ENCODE measurements around the gene CXCR4. TPM values are rescaled to one million over a fixed set of nuclear protein-coding genes. Genes with fewer than 3 reads are reported as not detected.

The CXCR4 gene
- total RNA-seq, 3 donors from 2014 or later (not counting 1 experiment from before 2014, with no cell fraction given) = 582 to 848 (median 741) TPM

DNA sequence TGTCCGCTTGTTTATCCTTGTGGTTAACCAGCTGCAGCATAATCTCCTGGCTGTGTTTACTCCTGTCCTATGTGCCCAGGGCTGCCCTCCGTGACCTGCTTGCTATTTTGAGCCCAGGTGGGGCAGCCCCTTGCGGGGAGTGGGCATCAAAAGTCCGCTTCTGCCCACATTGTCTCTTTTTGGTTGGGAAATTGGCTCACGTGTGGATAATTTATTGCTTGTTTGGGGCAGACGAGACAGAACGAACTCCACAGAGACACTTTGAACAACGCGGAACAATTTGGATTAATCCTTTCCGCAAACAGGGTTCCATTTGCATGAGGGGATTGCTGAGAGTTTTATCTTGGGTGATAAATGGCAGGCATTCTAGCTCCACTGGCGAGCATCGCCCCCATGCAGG lies 8.1 kb upstream of the CXCR4 start:
- peak overlapping the region; percentile 90 for H3K27ac ChIP-seq (ENCODE audit: low read length)
- Mint-ChIP-seq H3K4me1 (peaks cover 37 to 74% of the 10 kb centered on the region in 2 donors), H3K27me3 (ENCODE audit: low read depth in 2 of 2) (peaks cover 3 to 6% of the 10 kb centered on the region in 2 donors), H3K27ac (peak overlapping the region in 1 of 2 donors; percentile 99), H3K36me3 (no peaks in the 10 kb centered on the region), H3K4me3 (no peak overlapping the region), H3K9me3 (no peaks in the 10 kb centered on the region)
- ATAC-seq (no peak), DNase-seq (no peak)
- H3K4me1 ChIP-seq (ENCODE audit: control insufficient read depth, insufficient read depth, low read length) = peaks cover 70% of the 10 kb centered on the region
- 74% methylated on average over 12 of the region's 12 CpGs for WGBS (ENCODE audit: insufficient coverage)
- no peaks in the 10 kb centered on the region for H3K27me3 ChIP-seq (ENCODE audit: control insufficient read depth, insufficient read depth, low read length)
- no peaks in the 10 kb centered on the region for H3K36me3 ChIP-seq (ENCODE audit: control insufficient read depth, insufficient read depth, low read length)
- no peak overlapping the region for H3K4me3 ChIP-seq (ENCODE audit: low read length)
- H3K9me3 ChIP-seq (ENCODE audit: control insufficient read depth, insufficient read depth, low read length) = no peaks in the 10 kb centered on the region
- TF ChIP-seq, protein P1, sequence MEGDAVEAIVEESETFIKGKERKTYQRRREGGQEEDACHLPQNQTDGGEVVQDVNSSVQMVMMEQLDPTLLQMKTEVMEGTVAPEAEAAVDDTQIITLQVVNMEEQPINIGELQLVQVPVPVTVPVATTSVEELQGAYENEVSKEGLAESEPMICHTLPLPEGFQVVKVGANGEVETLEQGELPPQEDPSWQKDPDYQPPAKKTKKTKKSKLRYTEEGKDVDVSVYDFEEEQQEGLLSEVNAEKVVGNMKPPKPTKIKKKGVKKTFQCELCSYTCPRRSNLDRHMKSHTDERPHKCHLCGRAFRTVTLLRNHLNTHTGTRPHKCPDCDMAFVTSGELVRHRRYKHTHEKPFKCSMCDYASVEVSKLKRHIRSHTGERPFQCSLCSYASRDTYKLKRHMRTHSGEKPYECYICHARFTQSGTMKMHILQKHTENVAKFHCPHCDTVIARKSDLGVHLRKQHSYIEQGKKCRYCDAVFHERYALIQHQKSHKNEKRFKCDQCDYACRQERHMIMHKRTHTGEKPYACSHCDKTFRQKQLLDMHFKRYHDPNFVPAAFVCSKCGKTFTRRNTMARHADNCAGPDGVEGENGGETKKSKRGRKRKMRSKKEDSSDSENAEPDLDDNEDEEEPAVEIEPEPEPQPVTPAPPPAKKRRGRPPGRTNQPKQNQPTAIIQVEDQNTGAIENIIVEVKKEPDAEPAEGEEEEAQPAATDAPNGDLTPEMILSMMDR (IDR thresholded peaks at IDR 0.05) = no peak
- intact Hi-C loops (cut with micrococcal nuclease) = loop anchor here (5.0 kb wide), 1 partner anchor 1074 kb away; the partner anchor contains the start of gene RAB3GAP1

DNA sequence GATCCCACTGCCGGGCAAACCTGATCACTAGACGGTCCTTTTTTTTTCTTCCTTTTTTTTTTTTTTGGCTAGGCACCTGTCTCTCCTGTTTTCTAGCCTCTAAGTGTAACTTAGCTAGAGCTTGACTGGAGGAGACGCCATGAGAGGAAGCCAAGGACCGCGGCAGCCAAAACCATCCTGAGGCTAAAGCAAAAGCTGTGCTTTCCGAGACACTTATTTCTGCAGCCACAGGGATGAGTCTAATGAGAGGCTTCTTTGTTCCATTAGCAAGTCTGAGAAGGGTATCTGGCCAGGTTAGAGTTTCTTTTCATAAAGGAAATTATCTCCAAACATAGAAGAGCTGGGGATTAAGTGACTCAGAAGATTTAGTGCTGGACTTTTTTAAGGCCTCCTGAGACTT lies 7.3 kb upstream of the CXCR4 start:
- TF ChIP-seq, protein P1 (IDR thresholded peaks at IDR 0.05) = no peak
- no peak overlapping the region for H3K4me3 Mint-ChIP-seq
- no peaks in the 10 kb centered on the region for H3K36me3 Mint-ChIP-seq
- H3K27ac Mint-ChIP-seq = peak overlapping the region in 1 of 2 donors; percentile 51
- no peaks in the 10 kb centered on the region for H3K36me3 ChIP-seq (ENCODE audit: control insufficient read depth, insufficient read depth, low read length)
- intact Hi-C loops (cut with micrococcal nuclease) = loop anchor here (5.0 kb wide), 1 partner anchor 1073 kb away; the partner anchor contains the start of gene RAB3GAP1
- peaks cover 3 to 6% of the 10 kb centered on the region in 2 donors for H3K27me3 Mint-ChIP-seq (ENCODE audit: low read depth in 2 of 2)
- no peaks in the 10 kb centered on the region for H3K27me3 ChIP-seq (ENCODE audit: control insufficient read depth, insufficient read depth, low read length)
- no peaks in the 10 kb centered on the region for H3K9me3 ChIP-seq (ENCODE audit: control insufficient read depth, insufficient read depth, low read length)
- ATAC-seq = no peak
- H3K9me3 Mint-ChIP-seq = no peaks in the 10 kb centered on the region
- DNase-seq = peak in 1 of 2 donors; percentile 41
- H3K4me1 ChIP-seq (ENCODE audit: control insufficient read depth, insufficient read depth, low read length) = peaks cover 62% of the 10 kb centered on the region
- peaks cover 29 to 66% of the 10 kb centered on the region in 2 donors for H3K4me1 Mint-ChIP-seq
- no peak overlapping the region for H3K4me3 ChIP-seq (ENCODE audit: low read length)
- H3K27ac ChIP-seq (ENCODE audit: low read length) = peak overlapping the region; percentile 0
- WGBS (ENCODE audit: insufficient coverage) = 38% methylated on average over 6 of the region's 6 CpGs

DNA sequence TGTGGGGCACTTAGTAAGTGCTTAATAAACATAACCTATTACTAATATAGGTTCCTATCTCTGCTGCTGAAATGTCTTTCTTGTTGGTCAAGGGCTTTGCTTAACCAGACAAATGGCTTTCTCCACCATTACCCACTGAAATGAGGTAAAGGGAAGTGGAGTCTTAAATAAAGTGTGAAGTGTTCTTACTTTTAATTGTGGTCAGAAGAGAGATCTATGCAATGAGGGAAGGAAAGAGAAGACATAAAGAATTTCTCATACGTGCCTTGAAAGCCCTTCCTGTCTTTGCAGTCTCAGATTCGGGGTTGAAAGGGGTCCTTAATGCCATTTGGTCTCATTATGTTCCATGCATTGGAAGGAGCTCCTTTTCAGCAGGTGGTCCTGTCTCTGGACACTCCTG lies 6.9 kb upstream of the CXCR4 start:
- H3K27ac ChIP-seq (ENCODE audit: low read length) = peak overlapping the region; percentile 0
- Mint-ChIP-seq H3K27ac (peak overlapping the region in 1 of 2 donors; percentile 51), H3K9me3 (no peaks in the 10 kb centered on the region), H3K27me3 (ENCODE audit: low read depth in 2 of 2) (peaks cover 3 to 6% of the 10 kb centered on the region in 2 donors), H3K36me3 (no peaks in the 10 kb centered on the region), H3K4me1 (peaks cover 26 to 62% of the 10 kb centered on the region in 2 donors), H3K4me3 (no peak overlapping the region)
- intact Hi-C loops (cut with micrococcal nuclease) = loop anchor here (5.0 kb wide), 1 partner anchor 1073 kb away; the partner anchor contains the start of gene RAB3GAP1
- WGBS (ENCODE audit: insufficient coverage) = 11% methylated on average over 2 of the region's 2 CpGs
- H3K36me3 ChIP-seq (ENCODE audit: control insufficient read depth, insufficient read depth, low read length) = no peaks in the 10 kb centered on the region
- peak in 1 of 2 donors; percentile 32 for DNase-seq
- no peak for ATAC-seq
- peaks cover 59% of the 10 kb centered on the region for H3K4me1 ChIP-seq (ENCODE audit: control insufficient read depth, insufficient read depth, low read length)
- no peaks in the 10 kb centered on the region for H3K9me3 ChIP-seq (ENCODE audit: control insufficient read depth, insufficient read depth, low read length)
- TF ChIP-seq, protein P1 (IDR thresholded peaks at IDR 0.05) = no peak
- no peak overlapping the region for H3K4me3 ChIP-seq (ENCODE audit: low read length)
- H3K27me3 ChIP-seq (ENCODE audit: control insufficient read depth, insufficient read depth, low read length) = no peaks in the 10 kb centered on the region

DNA sequence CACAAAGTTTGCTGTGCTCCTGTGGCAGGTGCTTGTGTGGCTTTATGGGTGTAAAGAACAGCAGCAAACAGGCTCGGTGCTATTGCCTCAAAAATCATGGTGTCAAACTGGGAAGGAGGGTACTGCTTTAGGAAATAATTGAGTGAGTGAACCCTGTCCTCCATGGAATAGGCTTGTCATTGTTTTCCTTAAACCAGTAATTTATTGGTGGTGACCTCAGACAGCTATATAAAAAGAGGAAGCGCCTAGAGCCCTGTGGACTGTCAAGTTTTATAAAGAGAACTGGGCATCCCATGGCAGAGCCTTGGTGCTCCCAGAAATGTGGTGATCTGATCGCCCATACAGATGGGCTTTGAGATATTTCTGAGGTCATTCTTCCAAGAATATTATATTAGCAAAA lies 4.7 kb upstream of the CXCR4 start:
- H3K36me3 Mint-ChIP-seq = no peaks in the 10 kb centered on the region
- H3K4me1 Mint-ChIP-seq = peaks cover 26 to 58% of the 10 kb centered on the region in 2 donors
- no peaks in the 10 kb centered on the region for H3K9me3 Mint-ChIP-seq
- H3K27ac Mint-ChIP-seq = peak overlapping the region in 1 of 2 donors; percentile 66
- Histone ChIP-seq H3K9me3 (ENCODE audit: control insufficient read depth, insufficient read depth, low read length) (no peaks in the 10 kb centered on the region), H3K27ac (ENCODE audit: low read length) (no peak overlapping the region), H3K36me3 (ENCODE audit: control insufficient read depth, insufficient read depth, low read length) (no peaks in the 10 kb centered on the region), H3K4me3 (ENCODE audit: low read length) (no peak overlapping the region), H3K27me3 (ENCODE audit: control insufficient read depth, insufficient read depth, low read length) (no peaks in the 10 kb centered on the region), H3K4me1 (ENCODE audit: control insufficient read depth, insufficient read depth, low read length) (peaks cover 54% of the 10 kb centered on the region)
- intact Hi-C loops (cut with micrococcal nuclease) = no loop called here
- no peak for DNase-seq
- peaks cover 3 to 6% of the 10 kb centered on the region in 2 donors for H3K27me3 Mint-ChIP-seq (ENCODE audit: low read depth in 2 of 2)
- TF ChIP-seq, protein P1 (IDR thresholded peaks at IDR 0.05) = no peak
- no peak for ATAC-seq
- no peak overlapping the region for H3K4me3 Mint-ChIP-seq
- 29% methylated on average over 3 of the region's 3 CpGs for WGBS (ENCODE audit: insufficient coverage)
